HG02678 (cell line): ENCODE data around the gene WDCP.
"Not testable (repeated sequence)": the region's sequence is repeated elsewhere in the genome, so short reads cannot be mapped to it uniquely, and the experiment has no call there.

ENCODE experiments used
- ATAC-seq: cut with Tn5 transposase; IDR thresholded peaks from one replicate; pipeline ENCODE4 v1.9.1; 2021; ENCODE audit warnings: mild to moderate bottlenecking, moderate library complexity; ENCODE audit not compliant: unreplicated experiment

The WDCP gene

GRCh38 chr2:24046930-24047702, at the start of gene WDCP:
Gene WDCP (minus strand): TSS chr2:24047391. CDS start chr2:24039494, 7,897 bp downstream.
- ATAC-seq = peak; percentile 99

- not testable (repeated sequence) for ATAC-seq
Measured at GRCh38 chr2:24095171-24095677, 48.0 kb upstream of the WDCP start.

- ATAC-seq = not testable (repeated sequence)
Measured at GRCh38 chr2:24093270-24093669, 46.1 kb upstream of the WDCP start.

GRCh38 chr2:24088821-24089359, 41.7 kb upstream of the WDCP start:
- ATAC-seq = no peak

GRCh38 chr2:24087032-24087431, 39.8 kb upstream of the WDCP start:
- no peak for ATAC-seq

- no peak for ATAC-seq
Measured at GRCh38 chr2:24086241-24086640, 39.0 kb upstream of the WDCP start.

- no peak for ATAC-seq
Measured at GRCh38 chr2:24085200-24085489, 38.0 kb upstream of the WDCP start.

- ATAC-seq = peak; percentile 83
Measured at GRCh38 chr2:24084386-24085199, 37.4 kb upstream of the WDCP start, which contains the start of gene TP53I3. Gene TP53I3 (minus strand): TSS chr2:24084834. CDS start chr2:24084326, 508 bp downstream.

- ATAC-seq = peak; percentile 75
Measured at GRCh38 chr2:24083567-24084385, 36.6 kb upstream of the WDCP start.

GRCh38 chr2:24082787-24083566, 35.8 kb upstream of the WDCP start:
- no peak for ATAC-seq

GRCh38 chr2:24080701-24081100, 33.5 kb upstream of the WDCP start:
- ATAC-seq = no peak

- ATAC-seq = no peak
Measured at GRCh38 chr2:24077879-24078278, 30.7 kb upstream of the WDCP start.

- ATAC-seq = no peak
Measured at GRCh38 chr2:24077535-24077877, 30.3 kb upstream of the WDCP start.

- ATAC-seq = no peak
Measured at GRCh38 chr2:24076849-24077534, 29.8 kb upstream of the WDCP start.

- peak; percentile 95 for ATAC-seq
Measured at GRCh38 chr2:24075915-24076848, 29.0 kb upstream of the WDCP start, which contains the start of gene SF3B6. Gene SF3B6 (minus strand): TSS chr2:24076326. CDS start chr2:24076229, 97 bp downstream.

- ATAC-seq = no peak
Measured at GRCh38 chr2:24075259-24075658, 28.1 kb upstream of the WDCP start.

GRCh38 chr2:24073816-24074215, 26.6 kb upstream of the WDCP start:
- ATAC-seq = no peak

- no peak for ATAC-seq
Measured at GRCh38 chr2:24072259-24072658, 25.1 kb upstream of the WDCP start.
